ENCODE data around the gene HJURP.

Gene HJURP

GRCh38 chr2:233831011-233831721, 23.2 kb downstream of the HJURP start:
- in situ Hi-C loops (cut with MboI; ENCODE audit: low sequenced_read_pairs) = no loop called here

- in situ Hi-C loops (cut with MboI; ENCODE audit: low sequenced_read_pairs) = no loop called here
Observed at GRCh38 chr2:233830111-233830802, 24.1 kb downstream of the HJURP start.

GRCh38 chr2:233829193-233830110, 24.9 kb downstream of the HJURP start:
- in situ Hi-C loops (cut with MboI; ENCODE audit: low sequenced_read_pairs) = no loop called here

GRCh38 chr2:233828546-233829192, 25.7 kb downstream of the HJURP start:
- in situ Hi-C loops (cut with MboI; ENCODE audit: low sequenced_read_pairs) = no loop called here

- in situ Hi-C loops (cut with MboI; ENCODE audit: low sequenced_read_pairs) = no loop called here
Observed at GRCh38 chr2:233824373-233824772, 30.0 kb downstream of the HJURP start.

GRCh38 chr2:233823731-233824121, 30.6 kb downstream of the HJURP start:
- in situ Hi-C loops (cut with MboI; ENCODE audit: low sequenced_read_pairs) = no loop called here

- in situ Hi-C loops (cut with MboI; ENCODE audit: low sequenced_read_pairs) = no loop called here
Observed at GRCh38 chr2:233822781-233823730, 31.3 kb downstream of the HJURP start.

- in situ Hi-C loops (cut with MboI; ENCODE audit: low sequenced_read_pairs) = no loop called here
Observed at GRCh38 chr2:233822101-233822771, 32.1 kb downstream of the HJURP start.

- in situ Hi-C loops (cut with MboI; ENCODE audit: low sequenced_read_pairs) = no loop called here
Observed at GRCh38 chr2:233821709-233822100, 32.6 kb downstream of the HJURP start.

- in situ Hi-C loops (cut with MboI; ENCODE audit: low sequenced_read_pairs) = no loop called here
Observed at GRCh38 chr2:233821196-233821595, 33.1 kb downstream of the HJURP start.

GRCh38 chr2:233820774-233821105, 33.6 kb downstream of the HJURP start:
- in situ Hi-C loops (cut with MboI; ENCODE audit: low sequenced_read_pairs) = no loop called here

- in situ Hi-C loops (cut with MboI; ENCODE audit: low sequenced_read_pairs) = no loop called here
Observed at GRCh38 chr2:233819884-233820773, 34.2 kb downstream of the HJURP start.

- in situ Hi-C loops (cut with MboI; ENCODE audit: low sequenced_read_pairs) = no loop called here
Observed at GRCh38 chr2:233818639-233819621, 35.4 kb downstream of the HJURP start.

- in situ Hi-C loops (cut with MboI; ENCODE audit: low sequenced_read_pairs) = no loop called here
Observed at GRCh38 chr2:233817995-233818638, 36.2 kb downstream of the HJURP start.

GRCh38 chr2:233817361-233817911, 36.9 kb downstream of the HJURP start:
- in situ Hi-C loops (cut with MboI; ENCODE audit: low sequenced_read_pairs) = no loop called here

GRCh38 chr2:233816771-233817170, 37.6 kb downstream of the HJURP start:
- in situ Hi-C loops (cut with MboI; ENCODE audit: low sequenced_read_pairs) = no loop called here
